Measurements from ENCODE around the gene CYP3A7. TPM values are rescaled to one million over a fixed set of nuclear protein-coding genes. Genes with fewer than 3 reads are reported as not detected.

CYP3A7 gene
- total and polyA plus RNA-seq, 2 donors (not counting 1 experiment from before 2014, with no cell fraction given): not detected

GRCh38 chr7:99720800-99721595, 14.0 kb downstream of the CYP3A7 start:
- Mint-ChIP-seq H3K9me3 (ENCODE audit: insufficient read depth) (no peaks in the 10 kb centered on the region), H3K4me1 (no peaks in the 10 kb centered on the region), H3K27ac (no peak overlapping the region), H3K27me3 (peaks cover 15% of the 10 kb centered on the region), H3K4me3 (no peak overlapping the region)
- POLR2A ChIA-PET: no interaction called here
- intact Hi-C loops (cut with micrococcal nuclease): no loop called here
- Histone ChIP-seq H3K27ac (ENCODE audit: low read length in 2 of 2) (no peak overlapping the region), H3K36me3 (replicated peaks in 1 of 2; ENCODE audit: control extremely low read depth in 1 of 2, control insufficient read depth in 1 of 2, extremely low read depth in 1 of 2, insufficient read depth in 2 of 2, low read length in 1 of 2) (no peaks in the 10 kb centered on the region), H3K4me1 (ENCODE audit: control insufficient read depth in 2 of 2, insufficient read depth in 2 of 2, low read length in 2 of 2) (no peaks in the 10 kb centered on the region), H4K20me1 (ENCODE audit: control insufficient read depth, insufficient read depth, low read length, poor library complexity, severe bottlenecking) (no peaks in the 10 kb centered on the region), H3K79me2 (ENCODE audit: control insufficient read depth, insufficient read depth, low read length) (no peaks in the 10 kb centered on the region), H3K9ac (ENCODE audit: low read length) (no peak overlapping the region), H3K4me2 (replicated peaks; ENCODE audit: low read depth, low read length, poor library complexity, severe bottlenecking) (no peak overlapping the region), H2AFZ (ENCODE audit: insufficient read depth, low read depth, low read length, poor library complexity, severe bottlenecking) (no peak overlapping the region), H3K9me3 (ENCODE audit: control extremely low read depth in 1 of 3, control insufficient read depth in 2 of 3, insufficient read depth in 1 of 3, low read length in 2 of 3) (no peaks in the 10 kb centered on the region), H3K27me3 (replicated peaks in 1 of 4; ENCODE audit: control extremely low read depth in 1 of 4, control insufficient read depth in 3 of 4, insufficient read depth in 4 of 4, low read length in 3 of 4) (no peaks in the 10 kb centered on the region), H3K4me3 (ENCODE audit: control extremely low read depth in 1 of 5, extremely low read depth in 1 of 5, insufficient read depth in 1 of 5, low read depth in 2 of 5, low read length in 4 of 5) (no peak overlapping the region)
- ATAC-seq (ENCODE audit: low read depth) (no peak), DNase-seq (no peak)
- TF ChIP-seq EZH2 (IDR thresholded peaks at IDR 0.05; ENCODE audit: borderline replicate concordance, insufficient read depth, low read depth, low read length, poor library complexity, severe bottlenecking) (no peak), CTCF (IDR thresholded peaks at IDR 0.05) (no peak)
- WGBS (ENCODE audit: insufficient coverage): 87% methylated on average over 5 of the region's 5 CpGs
- CTCF ChIA-PET: no interaction called here

GRCh38 chr7:99719996-99720769, 14.8 kb downstream of the CYP3A7 start:
- DNase-seq: no peak
- no peak overlapping the region for H2AFZ ChIP-seq (ENCODE audit: insufficient read depth, low read depth, low read length, poor library complexity, severe bottlenecking)
- WGBS (ENCODE audit: insufficient coverage): no CpG with 5 or more reads among the region's 4 CpGs

More at GRCh38 chr7:99719996-99720769, 14.8 kb downstream of the CYP3A7 start:
- Mint-ChIP-seq H3K27me3 (peaks cover 15% of the 10 kb centered on the region), H3K27ac (no peak overlapping the region), H3K4me1 (no peaks in the 10 kb centered on the region), H3K9me3 (ENCODE audit: insufficient read depth) (no peaks in the 10 kb centered on the region), H3K4me3 (no peak overlapping the region)
- Histone ChIP-seq H3K9ac (ENCODE audit: low read length) (no peak overlapping the region), H3K27me3 (replicated peaks in 1 of 4; ENCODE audit: control extremely low read depth in 1 of 4, control insufficient read depth in 3 of 4, insufficient read depth in 4 of 4, low read length in 3 of 4) (no peaks in the 10 kb centered on the region), H3K27ac (ENCODE audit: low read length in 2 of 2) (no peak overlapping the region), H3K36me3 (replicated peaks in 1 of 2; ENCODE audit: control extremely low read depth in 1 of 2, control insufficient read depth in 1 of 2, extremely low read depth in 1 of 2, insufficient read depth in 2 of 2, low read length in 1 of 2) (no peaks in the 10 kb centered on the region), H3K4me2 (replicated peaks; ENCODE audit: low read depth, low read length, poor library complexity, severe bottlenecking) (no peak overlapping the region), H4K20me1 (ENCODE audit: control insufficient read depth, insufficient read depth, low read length, poor library complexity, severe bottlenecking) (no peaks in the 10 kb centered on the region), H3K4me1 (ENCODE audit: control insufficient read depth in 2 of 2, insufficient read depth in 2 of 2, low read length in 2 of 2) (no peaks in the 10 kb centered on the region), H3K9me3 (ENCODE audit: control extremely low read depth in 1 of 3, control insufficient read depth in 2 of 3, insufficient read depth in 1 of 3, low read length in 2 of 3) (no peaks in the 10 kb centered on the region), H3K4me3 (ENCODE audit: control extremely low read depth in 1 of 5, extremely low read depth in 1 of 5, insufficient read depth in 1 of 5, low read depth in 2 of 5, low read length in 4 of 5) (no peak overlapping the region), H3K79me2 (ENCODE audit: control insufficient read depth, insufficient read depth, low read length) (no peaks in the 10 kb centered on the region)
- CTCF ChIA-PET: no interaction called here
- intact Hi-C loops (cut with micrococcal nuclease): no loop called here
- POLR2A ChIA-PET: no interaction called here
- TF ChIP-seq EZH2 (IDR thresholded peaks at IDR 0.05; ENCODE audit: borderline replicate concordance, insufficient read depth, low read depth, low read length, poor library complexity, severe bottlenecking) (no peak), CTCF (IDR thresholded peaks at IDR 0.05) (no peak)
- ATAC-seq (ENCODE audit: low read depth): no peak

All from B cell (primary cell).